ENCODE data around the gene HORMAD2.
"Not testable (repeated sequence)": the region's sequence is repeated elsewhere in the genome, so short reads cannot be mapped to it uniquely, and the experiment has no call there.

HORMAD2 gene

DNA sequence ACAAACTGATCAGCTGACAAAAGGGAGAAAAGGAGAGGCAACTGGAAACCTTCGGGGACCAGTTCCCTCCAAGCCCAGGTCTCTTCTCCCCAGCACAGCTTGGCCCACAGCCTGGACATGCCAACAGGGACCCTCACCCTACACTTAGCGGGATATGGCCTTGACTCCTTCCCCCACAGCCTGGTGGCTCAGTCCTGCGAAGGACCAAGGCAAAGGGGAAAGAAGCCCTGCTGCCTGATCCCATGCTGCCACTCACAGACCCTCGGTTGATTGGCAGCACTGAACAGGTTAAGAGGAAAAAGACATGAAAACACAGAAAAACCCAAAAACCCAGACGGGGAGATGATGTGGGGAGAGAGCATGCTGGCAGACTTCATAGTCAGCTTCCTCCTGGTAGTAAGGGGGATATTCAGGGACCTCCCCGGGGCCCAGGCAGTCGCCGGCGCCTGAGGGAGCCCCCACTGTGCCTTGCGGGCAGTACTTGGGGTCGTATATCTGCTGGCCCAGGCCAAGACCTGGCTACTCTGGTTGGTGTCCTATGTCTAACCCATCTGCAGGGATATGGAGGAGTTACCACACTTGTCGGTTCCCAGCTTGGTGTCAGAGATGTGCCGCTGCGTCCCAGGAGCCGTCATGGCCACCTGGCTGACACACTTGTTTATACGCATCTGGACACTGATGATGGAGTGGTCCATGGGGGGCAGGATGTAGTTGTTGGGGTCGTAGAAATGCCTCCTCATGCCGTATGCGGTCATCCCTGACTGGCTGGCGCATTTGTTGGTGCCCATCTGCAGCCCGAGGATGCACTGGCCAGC, 34.2 kb upstream of the HORMAD2 start:
- Mint-ChIP-seq H3K4me1 (peaks cover 13% of the 10 kb centered on the region), H3K27me3 (no peaks in the 10 kb centered on the region), H3K36me3 (no peaks in the 10 kb centered on the region), H3K4me3 (no peak overlapping the region), H3K27ac (no peak overlapping the region), H3K9me3 (no peaks in the 10 kb centered on the region)
- no peak for DNase-seq
- CTCF ChIA-PET = no interaction called here

DNA sequence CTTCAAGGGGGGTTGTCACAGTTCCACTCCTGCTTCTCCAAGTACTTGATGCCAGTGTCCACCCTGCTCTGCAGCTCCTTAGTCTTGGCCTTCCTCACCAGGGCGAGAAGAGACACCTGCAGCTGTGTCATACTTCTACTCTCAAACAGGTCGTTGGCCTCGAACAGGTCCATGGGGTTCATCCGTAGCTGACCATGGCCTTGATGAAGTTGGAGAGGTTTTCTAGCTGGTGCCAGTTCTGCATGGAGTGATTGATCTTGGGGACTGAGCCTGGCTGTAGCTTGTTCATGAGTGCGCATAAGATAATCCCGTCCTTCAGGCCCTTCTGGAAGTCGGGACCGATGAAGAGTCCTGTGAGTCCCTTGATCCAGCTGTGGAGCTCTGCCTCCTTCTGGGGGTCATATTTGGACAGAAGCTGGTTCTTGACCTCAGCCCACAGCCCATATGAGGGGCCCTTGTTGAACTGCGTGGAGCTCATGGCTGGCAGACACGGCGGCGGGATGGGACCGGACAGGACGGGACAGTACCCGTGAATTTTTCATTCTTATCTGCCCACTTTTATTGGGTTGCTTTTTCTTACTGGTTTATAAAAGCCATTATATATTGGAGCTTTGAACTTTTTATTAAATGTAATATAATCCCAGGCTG, 33.4 kb upstream of the HORMAD2 start:
- Mint-ChIP-seq H3K4me3 (no peak overlapping the region), H3K9me3 (no peaks in the 10 kb centered on the region), H3K4me1 (peaks cover 13% of the 10 kb centered on the region), H3K36me3 (no peaks in the 10 kb centered on the region), H3K27me3 (no peaks in the 10 kb centered on the region), H3K27ac (peak overlapping the region; percentile 83)
- CTCF ChIA-PET = interaction anchor here (0.9 to 1.1 kb wide), 2 partner anchors 39 to 42 kb away, joined by 3 to 5 read pairs; no protein-coding TSS in a partner anchor
- DNase-seq = no peak

DNA sequence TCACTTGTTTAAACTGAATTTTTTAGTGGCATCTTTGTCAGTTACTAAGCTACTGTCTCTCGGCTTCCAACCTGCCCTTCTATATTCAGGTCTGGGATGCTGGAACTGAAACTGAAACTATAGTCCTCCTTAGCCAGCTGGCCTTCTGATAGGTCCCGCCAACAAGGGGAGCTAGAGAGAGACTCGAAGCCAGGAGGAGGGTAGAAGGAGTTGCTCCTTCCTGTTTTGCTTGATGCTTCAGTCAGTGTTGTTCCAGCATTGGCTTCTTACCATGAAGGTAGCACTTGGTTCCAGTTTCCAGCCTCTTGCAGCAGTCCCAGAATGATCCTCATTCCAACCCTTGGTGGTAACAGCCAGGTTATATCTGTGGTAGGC, 32.9 kb upstream of the HORMAD2 start:
- H3K9me3 Mint-ChIP-seq = no peaks in the 10 kb centered on the region
- no peaks in the 10 kb centered on the region for H3K27me3 Mint-ChIP-seq
- CTCF ChIA-PET = interaction anchor here (0.9 to 1.1 kb wide), 2 partner anchors 39 to 41 kb away, joined by 3 to 5 read pairs; no protein-coding TSS in a partner anchor
- H3K4me3 Mint-ChIP-seq = no peak overlapping the region
- peak; percentile 67 for DNase-seq
- H3K4me1 Mint-ChIP-seq = peaks cover 13% of the 10 kb centered on the region
- H3K27ac Mint-ChIP-seq = peak overlapping the region; percentile 83
- H3K36me3 Mint-ChIP-seq = no peaks in the 10 kb centered on the region

DNA sequence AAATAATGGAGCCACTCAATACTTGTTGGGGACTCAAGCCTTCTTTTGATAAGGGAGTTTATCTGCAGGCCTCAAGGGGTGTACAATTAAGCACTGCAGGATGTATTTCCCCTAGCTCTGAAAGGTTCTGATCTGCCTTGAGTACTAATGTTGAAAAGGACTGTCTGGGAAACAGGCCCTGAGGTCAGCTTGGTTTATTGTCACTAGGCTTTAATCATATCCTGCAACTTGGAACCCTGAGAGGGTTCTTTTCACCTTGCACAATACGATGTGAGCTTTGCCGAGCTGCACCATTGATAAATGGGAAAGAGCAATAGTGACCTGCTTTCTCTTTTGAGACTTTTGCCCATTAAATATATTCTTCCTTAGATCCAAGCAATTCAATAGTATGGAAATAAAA, 31.6 kb upstream of the HORMAD2 start:
- no peaks in the 10 kb centered on the region for H3K36me3 Mint-ChIP-seq
- H3K27ac Mint-ChIP-seq = no peak overlapping the region
- H3K27me3 Mint-ChIP-seq = no peaks in the 10 kb centered on the region
- no peak for DNase-seq
- H3K9me3 Mint-ChIP-seq = no peaks in the 10 kb centered on the region
- H3K4me3 Mint-ChIP-seq = no peak overlapping the region
- peaks cover 13% of the 10 kb centered on the region for H3K4me1 Mint-ChIP-seq
- CTCF ChIA-PET = no interaction called here

DNA sequence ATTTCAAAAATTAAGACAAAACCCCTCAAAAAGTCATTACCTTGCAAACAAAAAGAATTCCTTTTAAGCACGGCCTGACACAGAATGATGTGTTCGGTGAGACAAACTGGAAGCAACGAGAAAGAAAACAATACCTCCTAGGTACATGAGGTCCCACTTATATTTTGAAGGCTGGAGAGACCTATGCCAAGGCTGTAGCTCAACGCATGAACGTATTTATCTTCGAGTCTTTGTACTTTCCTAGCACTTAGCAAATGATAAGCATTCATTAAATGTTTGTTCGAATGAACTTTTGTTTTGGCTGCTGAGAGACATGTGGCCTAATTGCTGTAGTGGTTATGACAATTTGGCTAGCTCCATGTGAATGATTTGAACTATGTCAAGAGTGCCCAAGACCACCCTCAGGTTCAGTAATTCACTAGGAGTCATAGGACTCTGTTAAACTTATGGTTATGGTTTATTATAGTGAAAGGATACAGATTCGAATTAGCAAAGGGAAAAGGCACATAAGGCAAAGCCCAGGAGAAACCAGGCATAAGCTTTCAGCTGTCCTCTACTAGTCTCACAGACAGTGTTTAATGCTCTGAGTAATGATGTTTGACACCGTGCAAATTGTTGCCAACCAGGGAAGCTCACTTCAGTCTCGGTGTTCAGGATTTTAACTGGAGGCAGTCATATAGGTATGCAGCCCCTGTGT, 26.0 kb upstream of the HORMAD2 start:
- CTCF ChIA-PET = interaction anchor here (1.4 to 1.7 kb wide), 2 partner anchors 32 to 49 kb away, joined by 3 to 7 read pairs; no protein-coding TSS in a partner anchor
- no peak for DNase-seq
- H3K27ac Mint-ChIP-seq = no peak overlapping the region

DNA sequence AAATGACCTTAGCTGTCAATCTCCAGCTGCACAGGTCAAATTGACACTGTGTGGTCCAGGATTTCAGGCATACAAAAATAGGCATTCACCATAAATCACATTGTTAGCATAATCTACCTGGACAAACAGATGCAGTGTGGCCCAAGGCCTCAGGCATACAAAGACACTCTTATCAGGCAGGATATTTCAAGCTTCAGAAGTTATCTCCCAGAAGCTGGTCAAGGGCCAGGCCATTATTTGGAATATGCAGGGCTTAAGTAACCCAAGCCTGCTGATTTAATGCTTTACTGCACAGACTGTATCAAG, 25.5 kb upstream of the HORMAD2 start:
- H3K9me3 Mint-ChIP-seq = peaks cover 10% of the 10 kb centered on the region
- H3K36me3 Mint-ChIP-seq = peaks cover 5% of the 10 kb centered on the region
- H3K27ac Mint-ChIP-seq = no peak overlapping the region
- no peak overlapping the region for H3K4me3 Mint-ChIP-seq
- H3K4me1 Mint-ChIP-seq = no peaks in the 10 kb centered on the region
- CTCF ChIA-PET = interaction anchor here (1.4 to 1.7 kb wide), 2 partner anchors 31 to 50 kb away, joined by 3 to 7 read pairs; no protein-coding TSS in a partner anchor
- H3K27me3 Mint-ChIP-seq = peaks cover 10% of the 10 kb centered on the region
- no peak for DNase-seq

More for the DNA sequence above, 26.0 kb upstream of the HORMAD2 start:
- no peak overlapping the region for H3K4me3 Mint-ChIP-seq
- peaks cover 7% of the 10 kb centered on the region for H3K9me3 Mint-ChIP-seq
- peaks cover 5% of the 10 kb centered on the region for H3K36me3 Mint-ChIP-seq
- H3K27me3 Mint-ChIP-seq = peaks cover 10% of the 10 kb centered on the region
- H3K4me1 Mint-ChIP-seq = no peaks in the 10 kb centered on the region

DNA sequence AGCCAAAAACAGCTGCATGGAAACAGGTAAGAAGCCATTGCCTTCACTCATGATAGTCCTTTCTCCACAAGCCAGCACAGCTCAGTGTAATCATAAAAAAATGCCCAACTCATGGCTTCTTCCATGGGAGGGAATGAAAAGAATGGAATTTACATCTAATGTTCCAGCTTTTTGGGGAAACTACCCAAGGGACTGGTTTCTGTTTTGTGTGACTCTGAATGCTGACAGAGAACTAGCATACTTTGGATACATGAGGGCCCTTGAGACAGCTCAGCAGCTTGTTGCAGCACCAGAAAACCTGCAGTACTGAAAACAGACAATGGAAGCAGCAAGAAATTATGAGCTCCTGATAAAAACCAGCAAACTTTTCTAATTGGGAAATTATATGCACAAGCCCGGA, 24.2 kb upstream of the HORMAD2 start:
- no peak overlapping the region for H3K27ac Mint-ChIP-seq
- H3K27me3 Mint-ChIP-seq = peaks cover 10% of the 10 kb centered on the region
- DNase-seq = no peak
- H3K36me3 Mint-ChIP-seq = peaks cover 5% of the 10 kb centered on the region
- H3K9me3 Mint-ChIP-seq = peaks cover 10% of the 10 kb centered on the region
- CTCF ChIA-PET = no interaction called here
- no peak overlapping the region for H3K4me3 Mint-ChIP-seq
- H3K4me1 Mint-ChIP-seq = no peaks in the 10 kb centered on the region

DNA sequence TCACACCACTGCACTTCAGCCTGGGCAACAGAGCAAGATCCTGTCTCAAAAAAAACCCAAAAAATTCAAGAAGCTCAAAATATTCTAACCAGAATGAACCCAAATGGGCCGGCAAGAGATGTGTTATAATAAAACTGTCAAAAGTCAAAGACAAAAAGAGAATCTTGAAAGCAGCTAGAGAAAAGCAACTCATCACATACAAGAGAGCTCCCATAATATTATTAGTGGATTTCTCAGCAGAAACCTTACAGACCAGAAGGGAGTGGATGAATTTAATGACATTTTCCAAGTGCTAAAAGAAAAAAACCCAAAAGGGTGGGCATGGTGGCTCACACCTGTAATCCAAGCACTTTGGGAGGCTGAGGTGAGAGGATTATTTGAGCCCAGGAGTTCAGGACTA, 22.9 kb upstream of the HORMAD2 start:
- Mint-ChIP-seq H3K27ac (no peak overlapping the region), H3K4me1 (no peaks in the 10 kb centered on the region), H3K9me3 (peaks cover 10% of the 10 kb centered on the region), H3K27me3 (peaks cover 10% of the 10 kb centered on the region), H3K4me3 (no peak overlapping the region), H3K36me3 (peaks cover 5% of the 10 kb centered on the region)
- CTCF ChIA-PET = no interaction called here
- DNase-seq = no peak

DNA sequence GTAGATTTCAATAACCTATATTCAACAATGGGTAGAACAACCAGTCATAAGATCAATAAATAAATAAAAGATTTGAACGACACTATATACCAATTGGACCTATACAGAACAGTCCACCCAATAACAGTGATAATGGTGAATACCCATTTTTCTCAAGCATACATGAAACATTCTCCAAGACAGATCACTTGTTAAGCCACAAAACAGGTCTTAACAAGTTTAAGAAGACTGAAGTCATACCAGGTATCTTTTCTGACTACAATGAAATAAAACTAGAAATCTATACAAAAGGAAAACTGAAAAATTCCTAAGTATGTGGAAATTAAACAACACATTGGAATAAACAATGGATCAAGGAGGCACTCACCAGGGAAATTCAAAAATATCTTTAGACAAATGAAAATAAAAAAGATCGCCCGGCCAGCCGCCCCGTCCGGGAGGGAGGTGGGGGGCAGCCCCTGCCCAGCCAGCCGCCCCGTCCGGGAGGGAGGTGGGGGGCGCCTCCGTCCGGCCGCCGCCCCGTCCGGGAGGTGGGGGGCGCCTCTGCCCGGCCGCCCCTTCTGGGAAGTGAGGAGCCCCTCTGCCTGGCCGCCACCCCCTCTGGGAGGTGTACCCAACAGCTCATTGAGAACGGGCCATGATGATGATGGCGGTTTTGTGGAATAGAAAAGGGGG, 20.8 kb upstream of the HORMAD2 start:
- H3K4me3 Mint-ChIP-seq, CTCF ChIA-PET, H3K4me1 Mint-ChIP-seq, DNase-seq, H3K36me3 Mint-ChIP-seq, H3K27ac Mint-ChIP-seq: not testable (repeated sequence)
- H3K9me3 Mint-ChIP-seq = peaks cover 18% of the 10 kb centered on the region
- H3K27me3 Mint-ChIP-seq = peaks cover 10% of the 10 kb centered on the region

DNA sequence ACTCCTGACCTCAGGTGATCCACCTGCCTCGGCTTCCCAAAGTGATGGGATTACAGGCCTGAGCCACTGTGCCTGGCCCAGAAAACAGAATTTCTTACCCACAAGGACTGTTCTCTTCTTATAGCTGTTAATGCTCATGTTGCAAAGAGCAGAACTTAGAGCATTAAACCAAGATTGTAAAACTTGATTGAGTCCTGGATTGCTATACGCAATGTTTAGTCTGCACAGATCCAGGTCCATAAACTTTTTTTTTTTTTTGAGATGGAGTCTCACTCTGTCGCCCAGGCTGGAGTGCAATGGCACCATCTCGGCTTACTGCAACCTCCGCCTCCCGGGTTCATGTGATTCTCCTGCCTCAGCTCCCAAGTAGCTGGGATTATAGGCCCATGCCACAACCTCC, 19.2 kb upstream of the HORMAD2 start:
- H3K4me3 Mint-ChIP-seq, H3K27ac Mint-ChIP-seq, CTCF ChIA-PET, H3K4me1 Mint-ChIP-seq, DNase-seq, H3K36me3 Mint-ChIP-seq: not testable (repeated sequence)
- peaks cover 21% of the 10 kb centered on the region for H3K9me3 Mint-ChIP-seq
- peaks cover 18% of the 10 kb centered on the region for H3K27me3 Mint-ChIP-seq

DNA sequence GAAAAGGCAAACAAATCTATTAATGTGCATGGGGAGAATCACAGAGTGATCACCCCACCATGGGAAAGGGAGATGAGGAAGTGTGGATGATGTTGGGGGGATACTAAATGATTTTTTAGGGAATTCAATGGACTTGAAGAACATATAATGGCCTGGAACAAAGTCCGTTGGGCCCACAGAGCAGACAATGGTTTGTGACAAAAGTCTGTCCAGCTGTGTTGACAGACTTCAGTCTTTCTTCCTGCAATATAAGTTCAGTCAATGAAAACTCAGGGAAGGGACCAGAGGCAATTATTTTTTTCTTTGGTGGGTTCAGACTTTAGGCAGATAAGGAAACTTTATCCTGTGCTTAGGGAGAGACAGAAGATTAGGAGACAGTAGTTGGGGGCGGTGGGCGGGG, 18.0 kb upstream of the HORMAD2 start:
- Mint-ChIP-seq H3K4me3 (no peak overlapping the region), H3K27ac (no peak overlapping the region), H3K4me1 (no peaks in the 10 kb centered on the region), H3K9me3 (peaks cover 17% of the 10 kb centered on the region), H3K27me3 (peaks cover 17% of the 10 kb centered on the region), H3K36me3 (peaks cover 5% of the 10 kb centered on the region)
- DNase-seq = no peak
- CTCF ChIA-PET = no interaction called here

DNA sequence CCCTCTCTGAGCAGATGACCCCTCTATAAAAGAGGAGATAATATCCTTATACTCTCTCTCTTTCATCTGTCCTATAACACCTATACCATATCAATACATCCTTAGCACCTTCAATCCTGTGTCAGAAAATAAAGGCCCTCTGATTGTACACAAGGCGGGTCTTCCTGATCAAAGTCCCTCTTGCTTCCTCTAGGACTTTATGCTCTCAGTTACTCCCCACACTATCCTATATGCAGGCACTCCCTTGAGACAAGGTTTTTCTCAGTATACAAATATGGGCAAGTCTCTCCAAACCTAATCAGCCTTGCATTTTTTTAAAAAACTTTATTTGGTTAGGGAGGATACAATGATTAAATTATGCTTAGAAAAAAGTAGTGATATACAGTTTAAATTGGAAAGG, 17.3 kb upstream of the HORMAD2 start:
- no peaks in the 10 kb centered on the region for H3K4me1 Mint-ChIP-seq
- peaks cover 3% of the 10 kb centered on the region for H3K36me3 Mint-ChIP-seq
- H3K9me3 Mint-ChIP-seq = peaks cover 14% of the 10 kb centered on the region
- H3K27ac Mint-ChIP-seq = no peak overlapping the region
- no peak overlapping the region for H3K4me3 Mint-ChIP-seq
- no peak for DNase-seq
- H3K27me3 Mint-ChIP-seq = peaks cover 20% of the 10 kb centered on the region
- CTCF ChIA-PET = no interaction called here

DNA sequence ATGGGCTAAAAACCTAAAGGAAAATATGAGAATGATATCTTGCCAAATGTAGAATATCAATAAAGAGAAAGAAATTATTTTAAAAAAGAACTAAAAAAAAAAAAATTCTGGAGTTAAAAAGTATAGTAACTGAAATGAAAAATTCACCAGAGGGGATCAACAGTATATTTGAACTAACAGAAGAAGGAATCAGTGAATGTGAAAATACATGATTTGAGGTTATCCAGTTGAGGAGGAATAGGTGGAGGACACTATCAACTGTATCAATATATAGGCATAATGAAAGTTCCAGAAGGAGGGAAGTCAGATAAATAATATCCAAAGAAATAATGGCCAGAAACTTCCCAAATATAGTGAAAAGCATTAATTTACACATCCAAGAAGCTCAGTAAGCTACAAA, 16.1 kb upstream of the HORMAD2 start:
- Mint-ChIP-seq H3K27ac (no peak overlapping the region), H3K27me3 (peaks cover 26% of the 10 kb centered on the region), H3K4me3 (no peak overlapping the region), H3K4me1 (no peaks in the 10 kb centered on the region), H3K9me3 (peaks cover 14% of the 10 kb centered on the region), H3K36me3 (peaks cover 3% of the 10 kb centered on the region)
- DNase-seq = no peak
- CTCF ChIA-PET = no interaction called here

DNA sequence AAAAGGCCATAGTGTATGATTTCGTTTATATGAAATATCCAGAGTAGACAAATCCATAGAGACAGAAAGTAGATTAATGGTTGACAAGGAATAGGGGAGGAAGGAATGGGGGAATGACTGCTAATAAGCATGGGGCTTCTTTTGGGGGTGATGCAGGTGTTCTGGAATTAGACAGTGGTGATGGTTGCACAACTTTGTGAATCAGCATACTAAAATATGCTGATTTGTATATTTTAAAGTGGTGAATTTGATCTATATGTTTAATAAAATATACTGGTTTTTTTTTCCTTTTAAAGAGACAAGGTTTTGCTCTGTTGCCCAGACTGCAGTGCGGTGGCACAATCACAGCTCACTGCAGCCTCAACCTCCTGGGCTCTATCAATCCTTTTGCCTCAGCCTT, 6.5 kb upstream of the HORMAD2 start:
- no peak for DNase-seq
- peaks cover 7% of the 10 kb centered on the region for H3K4me1 Mint-ChIP-seq
- no peaks in the 10 kb centered on the region for H3K36me3 Mint-ChIP-seq
- H3K9me3 Mint-ChIP-seq = no peaks in the 10 kb centered on the region
- no peak overlapping the region for H3K27ac Mint-ChIP-seq
- H3K4me3 Mint-ChIP-seq = no peak overlapping the region
- CTCF ChIA-PET = interaction anchor here (0.6 kb wide), 1 partner anchor 215 kb away, joined by 5 read pairs; no protein-coding TSS in a partner anchor
- H3K27me3 Mint-ChIP-seq = peaks cover 3% of the 10 kb centered on the region
